Epithelial cell of alveolus of lung (primary cell): ENCODE data around the gene DTX2. TPM values are rescaled to one million over a fixed set of nuclear protein-coding genes. Genes with fewer than 3 reads are reported as not detected.

Source experiments
- total RNA-seq: library from RNA; depleted of rRNA; stranded (reverse); fragments of >200 nt; gene quantifications from 2 replicates; pipeline ENCODE4 v1.2.1, GENCODE V29; 2015

The DTX2 gene
- total RNA-seq, result 7.6 and 13.4 TPM in 2 replicates

DNA sequence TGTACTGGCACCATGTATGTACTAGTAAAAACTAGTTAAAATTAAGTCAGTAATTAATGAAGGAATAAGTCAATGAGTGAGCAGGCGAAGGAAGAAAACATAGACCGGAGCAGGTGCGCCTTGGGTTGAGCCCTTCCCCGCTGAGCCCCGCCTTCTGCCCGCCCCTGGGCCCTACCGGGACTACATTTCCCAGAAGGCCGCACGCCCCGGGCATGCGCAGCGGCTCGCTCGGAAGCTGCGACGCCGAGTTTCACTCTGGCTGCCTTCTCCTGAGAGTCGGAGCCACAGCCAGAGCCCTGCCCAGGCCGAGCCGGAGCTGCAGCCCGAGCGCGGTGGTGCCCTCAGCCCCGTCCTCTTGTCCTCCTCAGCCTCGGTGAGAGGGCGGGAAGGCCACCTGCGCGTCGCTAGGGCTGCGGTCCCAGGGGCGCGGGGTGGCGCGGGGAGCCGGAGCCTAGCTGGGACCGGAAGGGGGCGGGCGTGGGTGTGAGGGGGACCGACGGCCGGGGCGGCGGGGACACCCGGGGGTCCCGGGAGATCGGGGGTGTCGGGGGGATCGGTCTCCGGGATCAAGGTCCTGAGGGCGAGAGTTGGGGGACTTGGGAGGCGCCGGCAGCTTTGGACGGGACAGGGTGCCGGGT lies at the start of gene DTX2:
TSS of gene DTX2 (plus strand) at position 246 of the 638 bp plus-strand sequence. CDS start 18,801 bp downstream, outside the sequence.

DNA sequence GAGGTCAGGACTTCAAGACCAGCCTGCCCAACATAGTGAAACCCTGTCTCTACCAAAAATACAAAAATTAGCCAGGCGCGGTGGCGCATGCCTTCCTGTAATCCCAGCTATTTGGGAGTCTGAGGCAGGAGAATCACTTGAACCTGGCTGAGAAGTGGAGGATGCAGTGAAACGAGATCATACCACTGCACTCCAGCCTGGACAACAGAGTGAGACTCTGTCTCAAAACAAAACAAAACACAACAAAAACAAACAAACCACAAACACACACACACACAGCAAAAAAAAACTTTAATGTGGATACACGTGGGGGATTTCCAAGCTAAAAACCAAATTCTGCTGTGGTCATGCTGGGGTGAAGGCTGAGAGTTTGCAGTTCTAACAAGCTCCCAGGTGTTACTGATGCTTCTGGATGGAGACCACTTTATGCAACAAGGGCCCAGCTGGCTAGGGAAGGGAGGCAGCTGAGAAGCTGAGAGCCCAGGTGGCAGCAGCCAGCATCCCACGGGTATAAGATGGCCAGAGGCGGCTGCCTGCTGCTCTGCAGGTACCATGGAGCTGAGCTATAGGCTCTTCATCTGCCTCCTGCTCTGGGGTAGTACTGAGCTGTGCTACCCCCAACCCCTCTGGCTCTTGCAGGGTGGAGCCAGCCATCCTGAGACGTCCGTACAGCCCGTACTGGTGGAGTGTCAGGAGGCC lies 36.9 kb upstream of the DTX2 start, which contains the start of gene ZP3:
TSS of gene ZP3 (plus strand) at position 538 of the 699 bp plus-strand sequence. CDS start at position 553, 15 bp downstream.

GRCh38 chr7:76509931-76510877 lies 48.7 kb downstream of the DTX2 start, which contains the start of gene UPK3B:
Gene UPK3B (plus strand): TSS chr7:76510552. CDS start chr7:76510653, 101 bp downstream.

DNA sequence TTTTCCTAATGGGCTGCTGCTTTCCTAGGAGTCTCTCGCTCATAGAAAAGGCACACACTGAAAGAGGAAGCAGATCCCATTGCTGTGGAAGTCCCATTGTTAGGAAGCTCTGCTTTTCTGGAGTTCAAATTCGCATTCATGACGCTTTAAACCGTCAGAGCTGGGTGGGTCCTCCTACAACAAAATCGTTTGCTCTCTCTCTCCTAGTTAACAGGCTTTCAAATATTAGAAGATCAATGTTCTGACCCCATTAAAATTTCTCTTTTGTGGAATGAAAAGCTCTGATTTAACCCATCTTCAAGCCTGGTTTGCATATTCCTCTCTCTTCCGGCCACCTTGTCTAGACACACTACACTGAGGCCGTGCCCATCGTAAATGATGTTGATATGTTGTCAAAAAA lies 81.7 kb downstream of the DTX2 start, which contains the start of gene SPDYE16:
TSS of gene SPDYE16 (minus strand) at position 101 of the 400 bp plus-strand sequence. CDS start 1,838 bp downstream, outside the sequence.

Other genes starting within 250 kb of the DTX2 start
- gene HSPB1, start 159.0 kb upstream of the DTX2 start, total RNA-seq, result 213 and 451 TPM in 2 replicates
- gene YWHAG, start 102.7 kb upstream of the DTX2 start, total RNA-seq, result 62.4 and 84.9 TPM in 2 replicates
- gene SSC4D, start 52.0 kb upstream of the DTX2 start, total RNA-seq, result 0.48 and 1.7 TPM in 2 replicates
- gene ZP3, start 36.8 kb upstream of the DTX2 start, total RNA-seq, result 0.72 and 2.1 TPM in 2 replicates
- gene UPK3B, start 48.8 kb downstream of the DTX2 start, total RNA-seq, result 0.91 TPM in 1 of 2 replicates, not detected in the other
- not detected in 2 replicates for gene SPDYE16, start 81.6 kb downstream of the DTX2 start, total RNA-seq
- gene POMZP3, start 165.6 kb downstream of the DTX2 start, total RNA-seq, result 2.3 and 9.7 TPM in 2 replicates